DMS114 treated with DMSO at 0.1 percent for 48 hours (cell line): ENCODE measurements around the gene LAMTOR4.
"Not testable (repeated sequence)": the region's sequence is repeated elsewhere in the genome, so short reads cannot be mapped to it uniquely, and the experiment has no call there.

Experiments
- DNase-seq: peaks from one replicate; lab custom pipeline; 2025; ENCODE audit not compliant: unreplicated experiment; lab: John Stamatoyannopoulos, UW

The LAMTOR4 gene

DNA sequence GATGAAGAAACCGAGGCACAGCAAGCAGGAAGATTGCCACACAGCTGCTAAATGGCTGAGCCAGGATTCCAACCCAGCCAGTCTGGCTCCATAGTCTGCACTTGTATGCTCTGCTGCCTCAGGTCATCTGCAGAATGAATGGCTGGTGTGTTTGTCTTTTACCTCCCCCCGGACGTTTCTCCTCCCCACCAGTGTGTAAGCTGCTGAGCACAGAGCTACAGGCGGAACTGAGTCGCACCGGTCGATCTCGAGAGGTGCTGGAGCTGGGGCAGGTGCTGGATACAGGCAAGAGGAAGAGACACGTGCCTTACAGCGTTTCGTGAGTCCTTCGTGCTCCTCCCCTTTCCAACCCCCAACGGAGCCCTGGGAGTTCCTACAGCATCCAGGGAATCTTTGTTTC, 26.7 kb upstream of the LAMTOR4 start:
- DNase-seq: no peak

DNA sequence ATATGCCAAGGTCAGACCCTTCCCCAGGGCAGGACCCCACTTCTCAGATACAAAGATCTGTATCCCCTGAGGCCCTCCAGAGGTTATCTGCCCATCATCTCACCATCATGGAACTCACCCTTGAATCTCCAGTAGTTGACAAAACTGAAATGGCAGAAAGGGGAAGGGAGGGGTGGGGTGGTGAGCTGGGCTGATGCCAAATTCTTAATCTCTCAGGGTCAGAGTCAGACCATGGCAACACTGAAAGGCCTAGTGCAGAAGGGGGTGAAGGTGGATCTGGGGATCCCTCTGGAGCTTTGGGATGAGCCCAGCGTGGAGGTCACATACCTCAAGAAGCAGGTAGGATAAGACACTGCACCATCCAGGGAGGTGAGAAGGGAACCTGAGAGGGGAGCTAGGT, 26.1 kb upstream of the LAMTOR4 start:
- DNase-seq: no peak

DNA sequence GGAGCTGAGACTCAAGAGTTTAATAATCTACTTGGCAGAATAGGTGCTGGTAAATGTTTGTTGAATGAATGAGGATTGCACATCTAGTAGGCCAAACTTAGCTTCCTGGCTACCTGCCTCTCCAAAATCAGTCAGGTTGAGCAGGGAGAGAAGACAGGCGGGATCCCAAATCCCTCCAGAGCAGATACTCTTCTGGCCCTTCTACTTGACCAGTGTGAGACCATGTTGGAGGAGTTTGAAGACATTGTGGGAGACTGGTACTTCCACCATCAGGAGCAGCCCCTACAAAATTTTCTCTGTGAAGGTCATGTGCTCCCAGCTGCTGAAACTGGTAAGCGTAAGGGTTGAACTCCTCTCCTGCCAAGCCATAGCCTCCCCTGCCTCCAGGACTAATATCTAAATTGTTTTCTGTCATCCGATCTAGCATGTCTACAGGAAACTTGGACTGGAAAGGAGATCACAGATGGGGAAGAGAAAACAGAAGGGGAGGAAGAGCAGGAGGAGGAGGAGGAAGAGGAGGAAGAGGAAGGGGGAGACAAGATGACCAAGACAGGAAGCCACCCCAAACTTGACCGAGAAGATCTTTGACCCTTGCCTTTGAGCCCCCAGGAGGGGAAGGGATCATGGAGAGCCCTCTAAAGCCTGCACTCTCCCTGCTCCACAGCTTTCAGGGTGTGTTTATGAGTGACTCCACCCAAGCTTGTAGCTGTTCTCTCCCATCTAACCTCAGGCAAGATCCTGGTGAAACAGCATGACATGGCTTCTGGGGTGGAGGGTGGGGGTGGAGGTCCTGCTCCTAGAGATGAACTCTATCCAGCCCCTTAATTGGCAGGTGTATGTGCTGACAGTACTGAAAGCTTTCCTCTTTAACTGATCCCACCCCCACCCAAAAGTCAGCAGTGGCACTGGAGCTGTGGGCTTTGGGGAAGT, 24.2 kb upstream of the LAMTOR4 start:
- no peak for DNase-seq

DNA sequence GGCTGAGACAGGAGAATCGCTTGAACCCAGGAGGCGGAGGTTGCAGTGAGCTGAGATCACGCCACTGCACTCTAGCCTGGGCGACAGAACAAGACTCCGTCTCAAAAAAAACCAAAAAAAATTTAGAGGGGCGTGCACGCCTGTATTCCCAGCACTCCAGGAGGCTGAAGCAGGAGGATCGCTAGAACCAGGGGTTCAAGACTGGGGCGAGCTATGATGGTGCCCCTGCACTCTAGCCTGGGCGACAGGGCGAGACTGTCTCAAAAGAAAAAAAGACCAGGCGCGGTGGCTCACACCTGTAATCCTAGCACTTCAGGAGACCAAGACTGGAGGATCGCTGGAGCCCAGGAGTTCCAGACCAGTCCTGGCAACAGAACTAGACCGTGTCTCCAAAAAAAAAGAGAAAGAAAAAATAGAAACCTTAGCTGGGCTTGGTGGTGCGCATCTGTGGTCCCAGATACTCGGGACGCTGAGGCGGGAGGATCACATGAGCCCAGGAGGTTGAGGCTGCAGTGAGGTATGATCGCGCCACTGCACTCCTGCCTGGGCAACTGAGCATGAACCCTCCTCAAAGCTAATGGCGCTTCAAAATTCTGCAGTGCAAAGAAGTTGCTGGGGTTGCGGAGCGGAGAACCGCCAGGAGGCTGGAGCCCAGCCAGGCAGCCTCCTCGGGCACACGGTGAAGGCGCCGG, 22.3 kb upstream of the LAMTOR4 start:
- DNase-seq: no peak

DNA sequence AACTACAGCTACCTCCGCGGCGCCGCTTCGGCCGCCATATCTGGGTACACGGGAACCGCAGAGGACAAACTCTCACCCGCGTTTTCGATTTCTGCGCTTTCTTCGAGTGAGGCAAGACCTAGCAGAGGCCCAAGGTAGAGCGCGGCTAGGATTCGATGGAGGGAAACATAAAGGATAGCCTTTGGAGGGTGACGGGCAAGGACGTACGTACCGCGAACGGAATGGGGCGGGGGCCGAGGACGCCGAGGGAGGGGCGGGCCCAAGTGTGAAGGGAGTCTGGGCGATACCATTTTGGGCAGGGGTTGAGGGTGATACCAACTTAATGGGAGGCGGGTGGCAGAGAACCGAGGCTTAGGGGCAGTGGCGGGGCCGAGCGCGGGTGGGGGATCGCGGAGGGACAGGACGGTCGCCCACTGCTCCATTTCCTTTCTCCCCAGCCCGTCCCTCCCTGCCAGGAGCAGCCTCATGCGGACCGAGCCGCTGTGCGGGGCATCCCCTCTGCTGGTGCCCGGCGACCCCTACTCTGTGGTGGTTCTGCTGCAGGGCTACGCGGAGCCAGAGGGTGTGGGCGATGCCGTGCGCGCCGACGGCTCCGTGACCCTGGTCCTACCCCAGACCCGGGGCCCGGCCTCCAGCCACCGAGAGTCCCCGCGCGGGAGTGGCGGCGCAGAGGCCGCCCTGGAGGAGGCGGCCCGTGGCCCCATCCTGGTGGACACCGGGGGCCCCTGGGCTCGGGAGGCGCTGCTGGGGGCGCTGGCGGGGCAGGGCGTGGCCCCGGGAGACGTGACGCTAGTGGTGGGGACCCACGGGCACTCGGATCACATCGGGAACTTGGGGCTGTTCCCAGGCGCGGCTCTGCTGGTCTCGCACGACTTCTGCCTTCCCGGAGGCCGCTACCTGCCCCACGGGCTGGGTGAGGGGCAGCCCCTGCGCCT, 21.5 kb upstream of the LAMTOR4 start, which contains the start of gene MBLAC1:
TSS of gene MBLAC1 (plus strand) at position 37 of the 935 bp plus-strand sequence. CDS start at position 466, 429 bp downstream.
- peak; percentile 83 for DNase-seq

DNA sequence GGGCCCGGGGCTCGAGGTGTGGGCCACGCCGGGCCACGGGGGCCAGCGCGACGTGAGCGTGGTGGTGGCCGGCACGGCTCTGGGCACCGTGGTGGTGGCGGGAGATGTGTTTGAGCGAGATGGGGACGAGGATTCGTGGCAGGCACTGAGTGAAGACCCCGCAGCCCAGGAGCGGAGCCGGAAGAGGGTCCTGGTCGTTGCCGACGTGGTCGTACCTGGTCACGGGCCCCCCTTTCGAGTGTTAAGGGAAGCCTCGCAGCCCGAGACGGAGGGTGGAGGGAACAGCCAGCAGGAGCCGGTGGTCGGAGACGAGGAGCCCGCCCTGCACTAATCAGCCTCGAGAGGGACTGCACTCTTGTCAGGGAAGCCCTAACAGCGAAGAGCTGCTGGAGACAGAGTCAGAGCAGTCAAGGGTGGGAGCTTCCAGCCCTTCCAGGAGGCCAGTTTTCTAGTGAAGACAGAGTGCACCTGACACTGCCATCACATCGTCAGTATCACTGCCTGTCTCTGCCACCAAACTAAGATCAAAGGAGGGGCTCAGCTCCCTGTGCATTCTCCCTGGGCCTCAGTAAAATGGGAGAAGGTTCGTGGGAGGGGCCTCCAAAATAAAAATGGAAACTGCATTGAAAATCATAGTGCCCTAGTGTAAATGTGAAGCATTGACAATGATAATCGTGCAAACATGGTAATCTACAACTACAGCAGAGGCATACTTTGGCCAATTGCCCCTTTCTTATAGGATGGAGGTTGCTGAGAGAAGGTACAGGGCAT, 20.7 kb upstream of the LAMTOR4 start:
- no peak for DNase-seq

DNA sequence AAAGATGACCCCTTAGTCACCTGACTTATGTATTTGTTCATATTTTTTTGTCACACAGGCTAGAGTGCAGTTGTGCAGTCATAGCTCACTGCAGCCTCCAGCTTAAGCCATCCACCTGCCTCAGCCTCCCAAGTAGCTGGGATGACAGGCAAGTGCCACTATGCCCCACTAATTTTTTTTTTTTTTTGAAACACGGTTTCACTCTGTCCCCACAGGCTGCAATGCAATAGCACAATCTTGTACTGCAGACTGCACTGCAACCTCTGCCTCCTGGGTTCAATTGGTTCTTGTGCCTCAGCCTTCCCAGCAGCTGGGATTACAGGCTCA, 20.1 kb upstream of the LAMTOR4 start:
- no peak for DNase-seq

DNA sequence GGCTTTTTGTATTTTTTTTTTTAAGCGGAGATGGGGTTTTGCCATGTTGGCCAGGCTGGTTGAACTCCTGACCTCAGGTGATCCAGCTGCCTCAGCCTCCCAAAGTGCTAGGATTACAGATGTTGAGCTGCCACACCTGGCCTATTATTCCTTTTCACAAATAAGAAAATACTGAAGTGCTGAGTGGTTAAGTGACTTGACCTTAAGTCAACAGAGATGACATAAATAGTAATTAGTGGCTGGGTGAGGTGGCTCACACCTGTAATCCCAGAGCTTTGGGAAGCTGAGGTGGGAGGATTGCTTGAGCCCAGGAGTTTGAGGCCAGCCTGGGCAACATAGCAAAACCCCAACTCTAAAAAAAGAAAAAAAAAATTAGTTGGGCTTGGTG, 18.5 kb upstream of the LAMTOR4 start:
- DNase-seq: not testable (repeated sequence)

DNA sequence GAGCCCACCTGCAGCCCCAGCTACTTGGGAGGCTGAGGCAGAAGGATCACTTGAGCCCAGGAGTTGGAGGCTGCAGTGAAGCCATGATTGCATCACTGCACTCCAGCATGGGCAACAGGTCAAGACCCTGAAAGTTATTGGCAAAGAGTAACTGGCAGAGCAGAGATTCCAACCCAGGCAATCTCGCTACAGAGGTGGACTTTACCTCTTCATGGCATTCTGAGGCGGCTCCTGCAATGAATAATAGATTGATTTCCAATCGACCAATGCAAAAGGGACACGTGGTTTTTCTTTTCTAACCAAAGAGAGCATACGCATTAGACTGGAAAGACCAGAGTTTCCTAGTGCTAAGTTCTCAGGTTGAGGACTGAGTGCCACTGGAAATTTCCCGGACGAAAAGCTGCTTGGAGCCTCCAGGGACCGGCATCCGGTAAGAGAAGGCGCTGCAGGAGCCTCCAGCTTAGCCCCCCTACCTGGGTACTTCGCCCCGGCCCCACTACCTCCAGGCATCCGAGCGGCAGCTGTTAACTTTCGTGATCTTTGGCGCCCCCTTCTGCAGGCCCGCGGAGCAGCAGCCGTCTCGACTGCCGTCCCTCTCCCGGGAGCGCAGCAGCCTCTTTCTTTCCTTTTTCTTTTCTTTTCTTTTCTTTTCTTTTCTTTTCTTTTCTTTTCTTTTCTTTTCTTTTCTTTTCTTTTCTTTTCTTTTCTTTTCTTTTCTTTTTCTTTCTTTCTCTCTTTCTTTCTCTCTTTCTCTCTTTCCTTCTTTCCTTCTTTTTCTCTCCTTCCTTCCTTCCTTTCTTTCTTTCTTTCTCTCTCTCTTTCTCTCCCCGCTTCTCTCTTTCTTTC, 17.9 kb upstream of the LAMTOR4 start:
- DNase-seq: peak; percentile 33

DNA sequence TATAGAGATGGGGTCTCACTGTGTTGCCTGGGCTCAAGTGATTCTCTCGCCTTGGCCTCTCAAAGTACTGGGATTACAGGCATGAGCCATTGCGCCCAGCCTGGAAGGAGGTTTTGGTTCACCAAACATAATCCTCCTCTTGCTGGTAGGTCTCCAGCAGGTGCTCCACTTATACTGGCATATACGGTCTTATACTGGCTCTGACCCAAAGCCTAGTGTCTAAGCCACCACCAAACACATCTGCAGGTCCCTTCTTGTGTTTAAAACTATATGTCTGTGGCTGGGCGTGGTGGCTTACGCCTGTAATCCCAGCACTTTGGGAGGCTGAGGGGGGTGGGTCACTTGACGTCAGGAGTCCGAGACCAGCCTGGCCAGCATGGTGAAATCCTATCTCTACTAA, 16.6 kb upstream of the LAMTOR4 start:
- no peak for DNase-seq

DNA sequence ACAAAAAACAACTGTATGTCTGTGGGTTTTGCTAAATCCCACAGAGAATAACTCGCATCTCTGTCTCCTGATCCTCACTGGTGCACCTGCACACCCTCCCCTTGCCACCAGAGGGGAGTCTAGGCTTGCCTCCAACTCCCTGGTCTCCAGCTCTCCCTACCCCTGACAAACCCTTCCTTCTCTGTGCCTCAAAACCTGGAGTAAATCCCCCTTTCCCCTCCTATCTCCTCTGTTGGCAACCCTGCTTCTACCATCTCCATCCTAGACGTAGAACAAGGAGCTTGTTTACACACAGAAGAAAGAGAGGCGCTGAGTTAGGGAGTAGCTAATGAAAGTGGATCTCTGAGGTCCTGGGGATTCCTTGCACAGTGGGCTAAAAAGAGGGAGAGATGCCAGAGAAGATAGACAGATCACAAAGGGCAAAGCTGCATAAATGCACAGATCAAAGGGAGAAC, 16.0 kb upstream of the LAMTOR4 start:
- peak; percentile 48 for DNase-seq

DNA sequence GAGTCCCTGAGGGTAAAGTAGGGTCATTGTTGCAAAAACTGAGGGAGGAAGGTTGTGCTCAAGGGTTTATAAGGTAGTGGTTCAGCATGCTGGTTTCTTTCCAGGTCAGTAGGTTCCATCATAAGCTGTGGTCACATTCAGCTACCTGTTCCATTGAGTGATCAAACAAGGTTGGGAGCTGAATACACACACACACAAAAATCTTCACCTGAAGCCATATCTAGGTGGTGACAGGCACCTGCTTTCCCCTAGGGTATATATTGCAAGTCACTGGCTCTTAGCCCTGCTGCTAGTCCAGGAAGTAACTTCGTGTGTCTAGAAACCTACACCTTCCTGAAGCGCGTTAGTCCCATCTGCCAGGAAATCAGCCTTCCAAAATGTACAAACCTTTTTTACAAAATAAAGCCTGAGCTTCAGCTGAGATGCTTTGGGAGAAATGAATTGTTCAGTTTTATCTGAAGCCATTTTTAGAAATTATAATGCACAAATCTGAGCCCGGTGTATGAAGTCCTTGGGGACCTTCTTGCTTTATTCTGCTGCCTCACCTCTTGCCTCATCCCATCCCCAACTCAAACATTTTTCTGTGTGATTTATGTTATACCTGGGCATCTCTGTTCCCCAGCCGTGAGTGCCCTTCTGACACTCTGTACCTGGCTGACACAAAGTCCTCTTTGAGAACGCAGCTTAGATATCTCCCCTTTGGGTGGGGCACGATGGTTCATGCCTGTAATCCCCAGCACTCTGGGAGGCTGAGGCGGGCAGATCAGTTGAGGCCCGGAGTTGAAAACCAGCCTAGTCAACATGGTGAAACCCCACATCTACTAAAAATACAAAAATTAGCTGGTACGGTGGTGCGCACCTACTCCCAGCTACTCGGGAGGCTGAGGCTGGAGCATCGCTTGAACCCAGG, 10.6 kb upstream of the LAMTOR4 start:
- no peak for DNase-seq

DNA sequence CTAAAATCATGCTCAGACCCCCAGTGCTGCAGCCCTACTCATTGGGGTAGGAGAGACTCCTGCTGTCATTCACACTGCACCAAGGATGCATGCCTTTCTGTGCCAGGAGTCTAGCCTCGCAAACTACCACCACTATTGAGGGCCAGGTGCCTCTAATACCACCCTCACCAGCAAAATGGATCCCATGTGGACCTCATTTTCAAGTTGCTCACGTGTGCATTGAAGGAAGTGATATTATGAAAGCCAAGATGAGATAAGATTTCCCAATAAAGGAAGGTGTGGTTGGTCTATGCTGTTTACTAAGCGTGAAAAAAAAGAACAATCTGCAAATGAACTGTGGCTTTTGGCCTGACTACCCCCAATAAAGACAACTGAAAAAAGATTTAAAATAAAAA, 7.2 kb upstream of the LAMTOR4 start:
- DNase-seq: no peak

DNA sequence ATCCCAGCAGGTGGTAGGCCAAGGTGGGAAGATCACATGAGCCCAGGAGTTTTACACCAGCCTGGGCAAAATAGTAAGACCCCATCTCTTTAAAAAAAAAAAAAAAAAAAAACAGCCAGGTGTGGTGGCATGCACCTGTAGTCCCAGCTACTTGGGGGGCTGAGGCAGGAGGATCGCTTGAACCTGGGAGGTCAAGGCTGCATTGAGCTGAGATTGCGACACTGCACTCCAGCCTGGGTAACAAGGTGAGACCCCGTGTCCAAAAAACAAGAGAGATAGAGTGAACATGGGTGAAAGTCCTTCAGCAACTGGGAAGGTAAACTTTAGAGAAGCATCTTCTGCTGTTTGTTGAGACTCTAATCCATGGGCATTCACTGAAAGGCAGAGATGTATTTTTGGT, 6.3 kb upstream of the LAMTOR4 start:
- DNase-seq: no peak

DNA sequence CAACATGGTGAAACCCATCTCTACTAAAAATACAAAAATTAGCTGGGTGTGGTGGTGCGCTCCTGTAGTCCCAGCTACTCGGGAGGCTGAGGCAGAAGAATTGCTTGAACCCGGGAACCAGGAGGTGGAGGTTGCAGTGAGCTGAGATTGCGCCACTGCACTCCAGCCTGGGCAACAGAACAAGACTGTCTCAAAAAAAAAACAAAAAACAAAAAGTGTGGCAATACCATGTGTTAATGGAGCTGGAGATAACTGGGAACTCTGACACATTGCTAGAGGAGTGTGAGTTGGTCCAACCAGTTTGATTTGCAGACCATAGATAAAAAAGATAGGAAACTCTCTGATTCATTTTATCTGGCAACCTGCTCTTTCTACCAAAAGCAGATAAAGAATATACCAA, 2.4 kb upstream of the LAMTOR4 start:
- not testable (repeated sequence) for DNase-seq

DNA sequence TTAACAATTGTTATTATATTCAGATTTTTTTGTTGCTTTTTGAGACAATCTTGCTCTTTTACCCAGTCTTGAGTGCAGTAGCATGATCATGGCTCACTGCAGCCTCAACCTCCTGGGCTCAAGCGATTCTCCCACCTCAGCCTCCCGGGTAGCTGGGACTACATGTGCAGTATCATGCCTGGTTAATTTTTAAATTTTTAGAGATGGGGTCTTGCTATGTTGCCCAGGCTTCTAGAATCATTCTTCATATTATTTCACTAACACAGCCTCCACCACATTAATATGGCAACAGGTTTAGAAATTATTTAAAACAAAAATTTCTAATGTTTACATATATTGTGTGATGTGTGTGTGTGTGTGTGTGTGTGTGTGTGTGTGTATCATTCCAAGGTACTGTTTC, 1.4 kb upstream of the LAMTOR4 start:
- DNase-seq: no peak

DNA sequence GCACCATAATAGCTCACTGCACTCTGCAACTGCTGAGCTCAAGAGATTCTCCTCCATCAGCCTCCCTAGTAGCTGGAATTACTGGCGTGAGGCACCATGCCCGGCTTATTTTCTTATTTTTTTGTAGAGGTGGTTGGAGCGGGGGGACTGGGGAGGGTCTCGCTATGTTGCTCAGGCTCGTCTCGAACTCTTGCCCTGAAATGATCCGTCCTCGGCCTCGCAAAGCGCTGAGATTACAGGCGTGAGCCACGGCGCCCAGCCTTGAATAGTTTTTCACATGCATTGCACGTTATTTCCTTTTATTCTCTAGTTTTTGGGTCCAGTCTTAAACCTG, 526 bp upstream of the LAMTOR4 start:
- no peak for DNase-seq

DNA sequence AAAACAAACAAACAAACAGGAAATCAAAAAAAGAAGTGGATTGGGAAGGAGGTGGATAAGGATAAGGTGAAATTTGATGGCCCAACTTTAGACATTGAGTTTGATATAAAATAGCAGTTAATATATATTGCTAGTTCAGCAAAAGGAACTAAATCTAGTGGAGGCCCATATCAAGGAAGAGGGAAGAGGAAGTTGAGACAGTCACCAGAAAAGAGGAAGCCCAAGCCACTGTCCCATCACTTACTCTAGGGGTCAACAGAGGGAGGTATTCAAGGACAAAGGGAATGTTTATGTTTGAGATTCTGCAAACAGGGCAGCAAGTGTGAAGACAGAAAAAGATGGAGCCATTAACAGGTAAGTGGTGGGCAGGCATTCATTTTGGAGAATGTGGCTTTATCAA, 3.7 kb downstream of the LAMTOR4 start:
- no peak for DNase-seq
